GM18909 (cell line): ENCODE results near the gene SLC26A1.

Experiments used
- ATAC-seq: cut with Tn5 transposase; IDR thresholded peaks from one replicate; pipeline ENCODE4 v1.9.1; 2021; ENCODE audit warnings: mild to moderate bottlenecking; ENCODE audit not compliant: unreplicated experiment, poor library complexity

The SLC26A1 gene

DNA sequence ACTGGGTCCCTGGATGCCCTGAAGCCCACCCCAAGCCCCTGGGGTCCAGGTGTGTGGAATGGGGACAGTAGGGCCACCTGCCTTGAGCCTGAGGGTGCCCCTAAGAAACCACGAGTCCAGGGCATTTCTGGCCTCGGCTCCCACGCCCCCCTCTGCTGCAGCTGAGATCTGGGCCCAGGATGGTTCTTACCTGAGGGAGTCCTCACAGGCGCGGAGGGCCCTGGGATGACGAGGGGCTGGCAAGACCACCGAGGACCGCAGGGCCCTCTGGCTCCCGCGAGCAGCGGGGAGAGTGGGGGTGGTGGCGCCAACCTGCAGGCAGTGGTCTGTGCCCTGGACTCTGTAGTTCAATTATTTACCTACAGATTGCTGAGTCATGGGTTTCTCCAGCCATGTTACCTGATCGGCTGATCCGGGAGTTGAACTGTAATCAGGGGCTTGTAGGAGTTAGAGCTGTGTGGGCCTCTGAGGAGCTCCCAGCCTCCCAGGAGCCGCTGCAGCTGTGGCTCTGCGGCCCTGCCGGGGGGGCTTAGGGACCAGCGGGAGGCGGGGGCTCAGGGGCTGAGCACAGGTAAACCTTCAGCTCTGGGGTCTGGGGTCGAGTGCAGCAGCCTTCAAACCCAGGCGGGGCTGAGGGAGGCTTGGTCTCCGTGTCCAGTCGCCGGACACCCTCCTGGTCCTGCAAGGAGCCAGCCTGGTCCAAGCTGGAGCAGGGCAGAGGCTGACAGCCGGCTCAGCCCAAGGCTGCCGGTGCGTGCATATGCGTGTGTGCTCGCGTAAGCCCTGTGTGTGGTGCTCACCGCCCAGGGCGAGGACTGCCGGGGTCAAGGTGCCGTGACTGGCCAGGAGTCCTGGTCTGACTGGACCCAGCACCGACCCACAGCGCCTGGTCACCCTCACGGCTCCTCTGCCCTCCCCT is at the start of gene SLC26A1:
TSS of gene SLC26A1 (minus strand) at position 294 of the 919 bp plus-strand sequence. CDS start 1,701 bp downstream, outside the sequence.
- ATAC-seq = no peak

- ATAC-seq = no peak
Measured at GRCh38 chr4:1042352-1043055, 49.3 kb upstream of the SLC26A1 start.

DNA sequence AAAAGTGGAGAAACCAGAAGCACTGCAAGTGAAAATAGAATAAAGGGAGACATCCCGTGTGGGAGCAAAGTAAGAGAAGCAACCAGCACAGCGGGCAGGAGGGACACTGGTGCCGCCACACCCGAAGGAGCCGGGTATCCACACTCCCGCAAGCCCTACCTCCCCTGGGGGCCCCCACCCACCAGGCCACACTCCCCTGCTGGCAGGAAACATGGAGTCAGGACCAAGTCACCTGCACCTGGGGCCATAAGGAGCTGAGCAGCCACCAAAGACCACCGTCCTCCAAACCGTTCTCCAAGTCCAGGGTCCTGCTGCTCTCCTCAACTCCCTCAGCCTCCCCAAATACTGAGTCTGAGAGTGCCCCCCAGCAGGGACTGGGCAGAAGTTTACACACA is 48.7 kb upstream of the SLC26A1 start:
- no peak for ATAC-seq

DNA sequence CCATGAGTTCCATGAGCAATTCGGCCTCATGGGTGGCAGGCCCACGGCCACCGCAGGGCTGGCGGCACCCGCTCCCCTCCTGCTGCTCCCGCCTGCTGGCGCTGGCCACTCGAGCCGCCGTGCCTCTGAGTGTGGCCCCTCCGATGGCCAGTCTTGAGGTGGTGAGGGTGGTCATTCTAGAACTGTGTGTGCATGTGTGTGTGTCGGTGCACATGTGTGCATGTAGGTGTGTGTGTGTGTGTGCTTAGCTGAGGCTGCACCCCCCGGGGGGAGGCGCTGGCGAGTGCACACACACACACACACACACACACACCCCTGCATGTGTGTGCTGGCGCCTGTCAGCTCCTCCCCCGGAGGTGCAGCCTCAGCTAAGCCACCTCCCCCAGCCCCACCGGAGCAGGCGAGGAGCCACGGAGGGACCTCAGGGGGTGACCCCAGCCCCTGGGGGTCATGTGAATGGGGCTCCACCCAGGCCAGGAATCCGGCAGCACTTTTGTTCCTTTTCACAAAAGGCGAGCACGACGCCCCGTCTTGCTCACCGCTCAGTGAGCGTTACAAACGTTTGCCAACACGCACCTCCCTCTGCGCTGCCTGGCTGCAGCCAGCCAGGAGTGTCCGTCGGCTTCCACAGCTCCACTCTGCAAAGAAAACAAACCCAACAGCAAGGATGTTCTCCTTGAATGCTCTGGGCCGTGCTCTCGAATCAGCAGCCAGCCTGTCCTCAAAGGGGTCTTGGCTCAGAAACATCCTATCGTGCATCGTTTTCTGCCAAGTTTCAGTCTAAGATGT is 48.1 kb upstream of the SLC26A1 start:
- no peak for ATAC-seq

DNA sequence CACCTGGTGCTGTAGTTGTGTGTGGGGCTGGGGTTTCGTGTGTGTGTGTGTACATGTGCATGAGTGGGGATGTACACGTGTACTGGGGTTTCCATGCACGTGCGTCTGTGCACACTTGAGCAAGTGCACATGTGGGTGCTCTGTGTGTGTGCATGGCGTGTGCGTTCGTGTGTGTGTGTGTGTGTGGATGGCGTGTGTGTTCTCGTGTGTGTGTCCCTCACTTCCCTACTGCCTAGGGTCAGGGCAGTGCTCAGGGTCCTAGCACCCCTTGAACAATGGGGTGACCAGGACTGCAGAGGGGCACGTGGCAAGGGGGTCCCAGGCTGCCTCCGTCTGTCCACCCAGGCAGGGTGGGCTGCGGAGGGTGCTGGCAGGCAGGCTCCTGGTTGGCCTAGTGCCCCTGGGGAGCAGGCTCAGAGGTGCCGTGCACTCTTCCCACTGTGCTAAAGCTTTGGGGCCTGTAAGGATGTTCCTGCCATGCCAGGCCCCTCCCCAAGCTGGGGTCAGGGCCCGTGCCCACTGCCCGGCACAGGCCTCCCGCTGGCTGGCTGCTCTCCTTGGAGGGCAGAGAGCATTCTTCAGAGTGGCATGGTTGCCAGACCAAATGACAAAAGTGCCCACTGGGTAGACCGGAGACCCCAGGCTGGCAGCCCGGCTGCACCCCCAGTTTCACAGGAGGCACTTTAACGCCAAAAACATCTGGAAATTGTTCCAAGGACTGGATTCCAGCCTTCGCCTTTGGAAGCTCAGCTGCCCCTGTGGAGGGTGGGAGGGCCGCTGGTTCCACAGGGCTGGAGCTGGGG is 47.3 kb upstream of the SLC26A1 start:
- no peak for ATAC-seq

- no peak for ATAC-seq
Measured at GRCh38 chr4:1039493-1040343, 46.5 kb upstream of the SLC26A1 start.

GRCh38 chr4:1038948-1039492 is 45.8 kb upstream of the SLC26A1 start:
- no peak for ATAC-seq

- no peak for ATAC-seq
Measured at GRCh38 chr4:1036976-1037810, 44.0 kb upstream of the SLC26A1 start.

DNA sequence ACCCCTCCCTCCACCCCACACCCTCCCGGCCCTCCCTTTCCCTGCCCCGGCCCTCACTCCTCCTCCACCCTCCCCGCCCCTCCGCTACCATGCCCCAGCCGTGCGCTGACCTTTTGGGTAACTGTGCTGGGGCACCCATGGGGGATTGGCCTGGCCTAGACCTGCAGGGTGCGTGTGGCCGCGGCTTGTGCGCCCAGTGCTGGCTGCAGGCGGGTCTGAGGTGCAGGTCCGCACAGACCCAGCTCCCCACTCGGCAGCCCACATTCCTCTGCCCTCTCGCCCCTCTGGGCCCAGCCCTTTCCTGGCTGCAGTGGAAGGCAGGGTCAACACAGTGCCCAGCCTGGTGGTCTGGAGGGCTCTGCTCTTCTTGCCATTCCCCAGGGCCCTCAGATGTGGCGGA is 42.9 kb upstream of the SLC26A1 start:
- ATAC-seq = no peak

DNA sequence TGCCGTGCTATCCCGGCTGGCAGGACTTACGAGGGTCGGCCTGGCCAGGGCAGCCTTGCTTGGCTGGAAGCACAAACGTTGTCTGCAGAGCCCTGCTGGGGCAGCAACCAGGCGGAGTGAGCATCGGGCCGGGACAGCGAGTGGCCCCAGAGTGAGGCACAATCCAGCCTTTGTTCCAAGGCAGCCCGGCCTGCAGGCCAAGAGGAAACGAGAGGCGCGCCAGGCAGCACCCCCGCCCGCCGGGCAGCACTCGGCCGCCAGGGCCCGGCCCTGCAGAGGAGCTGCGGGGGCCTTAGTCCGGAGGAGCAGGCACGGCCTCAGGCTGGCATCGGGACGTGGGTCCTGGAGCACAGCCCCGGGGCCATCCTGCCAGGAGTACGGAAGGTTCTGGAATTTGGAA is 42.3 kb upstream of the SLC26A1 start:
- ATAC-seq = no peak

GRCh38 chr4:1033840-1034551 is 40.8 kb upstream of the SLC26A1 start:
- ATAC-seq = no peak

DNA sequence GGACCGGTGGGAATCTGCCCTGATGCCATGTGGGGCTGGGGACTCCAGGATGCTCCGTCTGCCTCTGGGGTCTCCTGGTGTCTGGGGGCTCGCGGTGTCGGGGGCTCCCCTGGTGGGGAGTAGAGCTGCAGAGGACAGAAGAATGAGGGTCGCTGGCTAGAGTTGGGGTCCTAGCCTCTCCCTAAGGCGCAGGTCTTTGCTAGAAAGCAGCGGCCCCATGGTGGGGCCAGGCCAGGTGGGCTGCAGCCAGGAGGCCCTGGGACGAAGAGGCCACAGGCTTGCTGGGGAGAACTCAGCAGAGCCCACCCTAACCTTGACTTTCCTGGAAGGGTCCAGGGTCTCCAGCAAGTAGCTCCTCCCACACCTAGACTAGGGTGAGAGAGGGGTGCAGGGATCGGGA is 39.7 kb upstream of the SLC26A1 start:
- no peak for ATAC-seq

- no peak for ATAC-seq
Measured at GRCh38 chr4:1031956-1032795, 39.0 kb upstream of the SLC26A1 start.

- no peak for ATAC-seq
Measured at GRCh38 chr4:1031346-1031745, 38.1 kb upstream of the SLC26A1 start.

DNA sequence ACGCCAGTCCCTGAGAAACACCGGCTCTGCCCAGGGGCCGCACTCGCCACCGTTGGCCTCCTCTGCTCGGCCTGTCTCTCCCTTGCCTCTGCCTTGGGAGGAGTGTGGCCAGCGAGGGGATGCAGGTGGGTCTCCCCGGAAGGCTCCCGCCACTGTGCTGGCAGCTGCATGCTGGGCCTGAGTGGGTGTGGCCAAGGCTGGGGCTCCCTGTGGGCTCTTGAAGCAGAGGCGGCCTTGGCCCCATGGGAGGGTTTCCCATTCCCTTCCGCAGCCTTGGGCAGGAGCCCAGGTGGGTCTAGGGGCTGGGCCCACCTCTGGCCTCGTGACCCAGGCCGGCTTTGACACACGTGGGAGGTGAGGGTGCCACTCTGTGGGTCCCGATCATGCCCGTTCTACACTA is 37.4 kb upstream of the SLC26A1 start:
- ATAC-seq = no peak

- ATAC-seq = no peak
Measured at GRCh38 chr4:1030031-1030430, 36.8 kb upstream of the SLC26A1 start.
